Aorta (tissue), 5 donors: ENCODE results near the gene TDP1. TPM values are rescaled to one million over a fixed set of nuclear protein-coding genes. Genes with fewer than 3 reads are reported as not detected.
"Not testable (repeated sequence)": the region's sequence is repeated elsewhere in the genome, so short reads cannot be mapped to it uniquely, and the experiment has no call there.

ENCODE experiments used
- ATAC-seq: fragments of 200-7000 bp; cut with Tn5 transposase; one replicate; pipeline ENCODE4 v1.9.1; 2022; ENCODE audit warnings: moderate library complexity; ENCODE audit not compliant: low FRiP score
- DNase-seq, 2 donors: peaks; one replicate each; pipeline ENCODE4 v3.0.0-alpha.2; 2020
- H3K27ac ChIP-seq, 2 donors: one replicate each; pipeline ENCODE4 v1.5.1; 2013; ENCODE audit warnings: low read length in 2 of 2, mild to moderate bottlenecking in 2 of 2, moderate library complexity in 2 of 2, control low read depth in 1 of 2, inconsistent platforms in 1 of 2, low read depth in 1 of 2
- H3K27me3 ChIP-seq, 2 donors: one replicate each; pipeline ENCODE4 v1.6.1; 2013; ENCODE audit warnings: control low read depth in 1 of 2, low read length in 1 of 2, mild to moderate bottlenecking in 1 of 2, moderate library complexity in 1 of 2; ENCODE audit not compliant: insufficient read depth in 2 of 2, control insufficient read depth in 1 of 2
- H3K36me3 ChIP-seq, 2 donors: one replicate each; pipeline ENCODE4 v1.6.1; 2013; ENCODE audit warnings: control low read depth in 1 of 2, low read length in 1 of 2, mild to moderate bottlenecking in 1 of 2; ENCODE audit not compliant: insufficient read depth in 2 of 2, control insufficient read depth in 1 of 2
- H3K4me1 ChIP-seq, 2 donors: one replicate each; pipeline ENCODE4 v1.6.1; 2013; ENCODE audit warnings: low read length in 2 of 2, control low read depth in 1 of 2, mild to moderate bottlenecking in 1 of 2, moderate library complexity in 1 of 2; ENCODE audit not compliant: insufficient read depth in 2 of 2, control insufficient read depth in 1 of 2
- H3K4me3 ChIP-seq, 2 donors: one replicate each; pipeline ENCODE4 v1.5.1; 2013; ENCODE audit warnings: low read length in 2 of 2, control low read depth in 1 of 2, mild to moderate bottlenecking in 1 of 2
- H3K9me3 ChIP-seq: one replicate; pipeline ENCODE4 v1.6.1; 2013; ENCODE audit warnings: mild to moderate bottlenecking, low read length; ENCODE audit not compliant: control insufficient read depth
- WGBS, 2 donors: extraction: QIAGEN DNeasy Blood & Tissue Kit; methylation state at CpG; one replicate each; pipeline ENCODE4 v1.1.7; 2013; 5-methylcytosine and 5-hydroxymethylcytosine counted together
- intact Hi-C, 2 donors: fragments of 100-400 bp; cut with DNase I; formaldehyde crosslinking; loops; one replicate each; pipeline versions ENCODE4 v1.14.2 to v1.15.0; 2022
- polyA plus RNA-seq, 2 donors: library from polyadenylated mRNA; stranded (reverse); fragments of 200-250 nt; gene quantifications; one replicate each; pipeline ENCODE4 v1.2.3, GENCODE V29; 2013
- total RNA-seq, 2 donors: library from RNA; stranded (reverse); fragmentation: NEBNext Ultra II Directional; extraction: Animal tissue kit (Norgen Biotek cat#: 25700); gene quantifications; one replicate each; pipeline ENCODE4 v1.2.1, GENCODE V29; 2021
- donor health status: healthy with polysubstance abuse.
- donor health status: Bipolar disorder and iron deficiency.
- donor health status: DM: no; HTN: no; CAD: no.
- donor health status: DM: no; HTN: no; CAD: no.
- donor health status: DM: yes; HTN: yes; CAD: no.

The TDP1 gene
- total and polyA plus RNA-seq, 4 donors = 3.5 to 13.3 (median 7.4) TPM

GRCh38 chr14:90005939-90006530 lies 50.3 kb downstream of the TDP1 start:
- Histone ChIP-seq H3K27ac (no peak overlapping the region), H3K4me3 (no peak overlapping the region), H3K9me3 (no peaks in the 10 kb centered on the region), H3K36me3 (peaks cover 3 to 5% of the 10 kb centered on the region in 2 donors), H3K27me3 (no peaks in the 10 kb centered on the region), H3K4me1 (no peaks in the 10 kb centered on the region)
- DNase-seq = no peak
- WGBS, 2 donors = 96% methylated on average over 3 of the region's 3 CpGs
- intact Hi-C loops = no loop called here
- ATAC-seq = no peak

- Histone ChIP-seq H3K9me3 (no peaks in the 10 kb centered on the region), H3K27ac (no peak overlapping the region), H3K4me1 (no peaks in the 10 kb centered on the region), H3K36me3 (peaks cover 0 to 9% of the 10 kb centered on the region in 2 donors), H3K4me3 (no peak overlapping the region), H3K27me3 (no peaks in the 10 kb centered on the region)
- 76 to 79% methylated on average over 4 of the region's 4 CpGs for WGBS, 2 donors
- DNase-seq (no peak), ATAC-seq (no peak)
- intact Hi-C loops = no loop called here
Observed at GRCh38 chr14:90017371-90017770, 61.6 kb downstream of the TDP1 start.

DNA sequence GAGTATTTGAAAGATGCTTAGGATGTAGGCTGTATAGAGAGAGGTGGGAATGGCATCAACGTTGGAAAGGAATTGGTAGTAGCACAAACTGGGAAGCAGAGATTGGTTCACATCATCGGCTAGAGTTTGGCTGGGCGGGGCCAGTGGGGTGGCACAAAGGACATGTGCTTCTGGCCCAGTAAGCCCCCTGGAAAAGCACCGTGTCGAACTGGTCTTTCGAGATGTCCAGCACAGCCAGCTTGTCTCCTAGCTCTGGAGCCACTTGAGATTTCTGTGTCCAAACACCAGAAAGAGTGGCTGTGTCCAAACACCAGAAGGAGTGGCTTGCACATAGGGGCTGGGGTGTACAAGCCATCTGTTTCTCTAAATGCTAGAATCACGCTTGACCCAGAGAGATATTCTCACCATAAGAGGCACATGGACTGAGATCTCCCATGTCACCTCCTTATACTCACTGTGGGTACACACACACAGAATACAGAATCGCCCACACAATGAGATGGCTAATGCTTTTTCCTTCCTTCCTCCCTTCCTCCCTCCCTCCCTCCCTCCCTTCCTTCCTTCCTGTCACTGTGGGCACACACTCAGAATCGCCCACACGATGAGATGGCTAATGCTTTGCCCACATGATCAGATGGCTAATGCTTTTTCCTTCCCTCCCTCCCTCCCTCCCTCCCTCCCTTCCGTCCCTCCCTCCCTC lies 64.2 kb downstream of the TDP1 start:
- DNase-seq (no peak), ATAC-seq (no peak)
- 86 to 91% methylated on average over 10 to 11 of the region's 11 CpGs for WGBS, 2 donors
- no peaks in the 10 kb centered on the region for H3K9me3 ChIP-seq
- peaks cover 0 to 9% of the 10 kb centered on the region in 2 donors for H3K36me3 ChIP-seq
- intact Hi-C loops = no loop called here
- no peak overlapping the region for H3K4me3 ChIP-seq
- no peaks in the 10 kb centered on the region for H3K4me1 ChIP-seq
- no peaks in the 10 kb centered on the region for H3K27me3 ChIP-seq
- H3K27ac ChIP-seq = no peak overlapping the region

DNA sequence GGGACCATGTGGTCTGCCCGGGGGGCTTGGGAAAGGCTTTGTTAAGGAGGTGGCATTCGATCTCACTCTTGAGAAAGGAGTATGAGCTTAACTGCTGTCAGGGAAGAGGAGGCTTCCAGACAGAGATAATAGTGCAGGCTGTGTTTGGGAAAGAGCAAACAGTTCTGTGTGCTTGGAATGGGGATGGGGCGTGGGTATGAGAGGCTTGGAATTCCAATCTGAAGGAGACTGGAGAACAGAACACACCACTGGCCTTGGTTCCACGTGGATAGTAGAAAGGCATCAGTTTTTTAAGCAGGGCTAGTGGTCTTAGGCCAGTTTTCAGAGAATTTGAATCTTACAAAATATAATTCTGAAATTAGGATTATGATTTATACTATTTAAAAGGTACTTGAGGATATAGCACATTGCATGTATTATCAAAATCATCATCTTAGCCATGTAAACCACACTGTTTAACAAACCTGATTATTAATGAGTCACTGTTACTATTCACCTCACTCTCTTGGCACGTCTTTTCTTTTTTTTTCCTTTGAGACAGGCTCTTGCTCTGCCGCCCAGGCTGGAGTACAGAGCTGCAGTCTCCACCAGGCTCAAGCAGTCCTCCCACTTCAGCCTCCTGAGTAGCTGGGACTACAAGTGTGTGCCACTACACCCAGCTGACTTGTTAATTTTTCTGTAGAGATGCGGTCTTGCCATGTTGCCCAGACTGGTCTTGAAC lies 67.6 kb downstream of the TDP1 start:
- Histone ChIP-seq H3K27ac (no peak overlapping the region), H3K9me3 (no peaks in the 10 kb centered on the region), H3K36me3 (peaks cover 0 to 7% of the 10 kb centered on the region in 2 donors), H3K4me3 (no peak overlapping the region), H3K27me3 (no peaks in the 10 kb centered on the region), H3K4me1 (no peaks in the 10 kb centered on the region)
- ATAC-seq (no peak), DNase-seq (no peak)
- WGBS, 2 donors = 84 to 88% methylated on average over 7 of the region's 7 CpGs
- intact Hi-C loops = no loop called here

GRCh38 chr14:90024910-90025309 lies 69.2 kb downstream of the TDP1 start:
- H3K36me3 ChIP-seq = peaks cover 0 to 2% of the 10 kb centered on the region in 2 donors
- no peaks in the 10 kb centered on the region for H3K27me3 ChIP-seq
- ATAC-seq (no peak), DNase-seq (no peak)
- no peak overlapping the region for H3K27ac ChIP-seq
- WGBS, 2 donors = 87 to 93% methylated on average over 3 of the region's 3 CpGs
- no peaks in the 10 kb centered on the region for H3K4me1 ChIP-seq
- H3K9me3 ChIP-seq = no peaks in the 10 kb centered on the region
- intact Hi-C loops = no loop called here
- H3K4me3 ChIP-seq = no peak overlapping the region

DNA sequence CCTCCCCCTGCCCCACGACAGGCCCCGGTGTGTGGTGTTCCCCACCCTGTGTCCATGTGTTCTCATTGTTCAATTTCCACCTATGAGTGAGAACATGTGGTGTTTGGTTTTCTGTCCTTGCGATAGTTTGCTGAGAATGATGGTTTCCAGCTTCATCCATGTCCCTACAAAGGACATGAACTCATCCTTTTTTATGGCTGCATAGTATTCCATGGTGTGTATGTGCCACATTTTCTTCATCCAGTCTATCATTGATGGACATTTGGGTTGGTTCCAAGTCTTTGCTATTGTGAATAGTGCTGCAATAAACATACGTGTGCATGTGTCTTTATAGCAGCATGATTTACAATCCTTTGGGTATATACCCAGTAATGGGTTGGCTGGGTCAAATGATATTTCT lies 70.9 kb downstream of the TDP1 start:
- H3K36me3 ChIP-seq, ATAC-seq, H3K9me3 ChIP-seq, H3K27me3 ChIP-seq, H3K4me1 ChIP-seq, H3K4me3 ChIP-seq, H3K27ac ChIP-seq, DNase-seq, intact Hi-C loops: not testable (repeated sequence)
- WGBS, 2 donors = 95% methylated on average over 3 to 4 of the region's 4 CpGs

DNA sequence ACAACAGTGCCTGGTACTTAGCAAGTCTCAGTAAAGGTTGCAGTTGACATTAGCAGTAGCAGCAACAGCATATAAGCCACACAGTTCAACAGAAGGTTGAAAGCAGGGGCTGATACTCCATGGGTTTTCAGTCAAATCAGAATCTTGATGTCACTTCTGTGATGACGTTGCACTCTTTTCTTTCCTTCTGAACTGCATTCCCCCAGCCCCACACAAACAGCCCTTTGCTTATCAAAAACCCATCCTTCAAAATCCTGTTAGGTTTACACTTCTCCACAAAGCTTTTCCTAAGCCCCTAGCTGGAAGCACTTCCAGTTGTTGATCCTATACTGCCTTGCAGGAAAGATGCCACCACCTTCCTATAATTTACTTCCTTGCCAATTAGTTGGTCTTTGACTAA lies 72.1 kb downstream of the TDP1 start:
- Histone ChIP-seq H3K9me3 (no peaks in the 10 kb centered on the region), H3K36me3 (peaks cover 0 to 3% of the 10 kb centered on the region in 2 donors), H3K4me3 (no peak overlapping the region), H3K4me1 (no peaks in the 10 kb centered on the region), H3K27me3 (no peaks in the 10 kb centered on the region), H3K27ac (no peak overlapping the region)
- intact Hi-C loops = no loop called here
- DNase-seq (no peak), ATAC-seq (no peak)
- WGBS, 2 donors = 47 to 49% methylated on average over 1 of the region's 1 CpG

GRCh38 chr14:90034156-90034555 lies 78.4 kb downstream of the TDP1 start:
- intact Hi-C loops = no loop called here
- no peak overlapping the region for H3K27ac ChIP-seq
- no peaks in the 10 kb centered on the region for H3K4me1 ChIP-seq
- DNase-seq = no peak
- no peak for ATAC-seq
- H3K9me3 ChIP-seq = no peaks in the 10 kb centered on the region
- H3K4me3 ChIP-seq = no peak overlapping the region
- 97 to 100% methylated on average over 2 of the region's 2 CpGs for WGBS, 2 donors
- H3K36me3 ChIP-seq = peaks cover 3 to 5% of the 10 kb centered on the region in 2 donors
- no peaks in the 10 kb centered on the region for H3K27me3 ChIP-seq
